Skin epidermis (tissue), 12 donors: ENCODE data around the gene CCDC188.
"Not testable (repeated sequence)": the region's sequence is repeated elsewhere in the genome, so short reads cannot be mapped to it uniquely, and the experiment has no call there.

Experiments used
- H3K27ac ChIP-seq, 21 experiments: fragments of 200-600 bp; sonication (generic) in 11 of 21; one replicate each; pipeline ENCODE4 v1.5.0; 2020; ENCODE audit warnings: mild to moderate bottlenecking in 3 of 21, inconsistent platforms in 2 of 21, moderate library complexity in 2 of 21
- H3K4me3 ChIP-seq, 7 experiments: fragments of 200-600 bp; sonication (generic) in 2 of 7; one replicate each; pipeline ENCODE4 v1.5.0; 2020; ENCODE audit warnings: inconsistent platforms in 2 of 7, mild to moderate bottlenecking in 2 of 7, moderate library complexity in 1 of 7

CCDC188 gene

DNA sequence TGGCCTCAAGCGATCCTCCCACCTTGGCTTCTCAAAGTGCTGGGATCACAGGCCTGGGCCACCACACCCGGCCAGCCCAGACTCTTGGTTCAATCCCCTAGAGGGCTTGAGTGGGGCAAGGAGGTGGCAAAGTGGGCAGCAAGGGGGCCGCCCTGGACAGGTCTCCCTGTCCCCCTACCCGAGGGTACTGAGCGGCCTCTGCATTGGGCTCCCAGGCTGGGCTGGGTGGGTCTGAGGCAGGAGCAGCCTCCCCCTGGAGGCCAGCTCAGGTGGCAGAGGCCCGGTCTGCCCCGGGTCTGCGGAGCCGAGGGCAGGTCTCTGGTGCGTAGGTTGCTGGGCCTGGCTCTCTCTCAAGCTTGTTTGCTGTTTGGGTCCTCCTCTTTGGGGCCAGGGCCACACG lies 22.4 kb upstream of the CCDC188 start:
- Histone ChIP-seq H3K27ac (no peak overlapping the region), H3K4me3 (no peak overlapping the region)

DNA sequence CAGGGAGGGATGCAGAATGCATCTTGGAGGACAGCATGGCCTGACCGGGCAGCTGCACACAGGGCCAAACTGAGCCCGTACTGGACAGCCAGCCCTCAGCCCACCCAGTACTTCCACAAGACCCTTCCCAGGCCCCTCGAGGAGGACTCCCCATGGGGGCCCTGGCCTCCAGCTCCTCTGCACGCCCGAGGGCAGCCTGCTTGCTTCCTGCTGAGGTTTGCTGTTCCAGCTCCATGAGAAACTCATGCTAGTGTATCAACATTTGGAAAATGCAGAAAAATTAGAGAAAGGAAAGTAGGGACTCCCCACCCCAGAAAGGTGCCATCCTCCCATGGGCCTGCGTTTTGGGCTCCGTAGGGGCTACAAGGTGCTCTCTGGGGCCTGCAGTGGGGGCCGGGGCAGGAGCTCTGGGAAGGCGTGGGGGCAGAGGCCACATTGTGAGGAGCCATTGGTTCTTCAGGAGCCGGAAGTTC lies 21.3 kb upstream of the CCDC188 start:
- Histone ChIP-seq H3K27ac (no peak overlapping the region), H3K4me3 (no peak overlapping the region)

DNA sequence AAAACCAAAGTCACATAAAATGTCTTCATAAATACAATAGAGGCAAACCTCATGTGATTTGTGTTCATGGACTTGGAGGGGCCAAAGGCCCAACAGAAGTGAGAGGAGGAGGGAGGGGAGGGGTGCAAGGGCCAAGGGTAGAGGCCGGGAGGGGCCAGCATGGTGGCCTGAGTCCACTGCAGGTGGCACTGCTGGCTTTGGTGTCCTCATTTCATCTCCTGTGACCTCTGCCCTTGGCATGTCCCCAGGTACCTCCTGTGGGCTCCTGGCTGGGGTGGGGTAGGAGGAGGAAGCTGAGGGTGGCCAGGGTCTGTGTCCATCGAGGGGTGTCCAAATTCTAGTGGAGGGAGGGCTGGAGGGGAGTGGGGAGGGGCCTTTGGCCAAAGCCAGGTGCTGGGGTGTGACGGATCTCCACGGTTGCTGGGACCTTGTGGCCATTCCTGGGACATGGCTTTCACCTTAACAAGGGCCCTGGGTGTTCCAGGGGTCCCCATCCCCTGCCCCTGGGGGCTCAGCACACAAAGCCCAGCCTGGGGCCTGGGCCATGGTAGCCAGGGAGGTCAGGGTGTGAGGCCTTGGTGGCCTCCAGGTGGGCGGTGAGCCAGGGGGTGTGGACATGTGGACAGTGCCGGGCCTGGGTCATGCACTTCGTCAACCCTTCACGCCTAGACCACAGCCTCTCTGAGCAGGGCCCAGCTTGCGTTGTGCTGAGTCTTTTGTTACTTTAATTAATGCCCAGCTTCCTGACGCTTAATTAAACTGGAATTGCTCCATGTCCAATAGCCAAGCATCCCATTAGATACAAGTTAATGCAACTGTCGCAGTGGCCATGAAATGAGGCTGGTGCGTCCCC lies 20.7 kb upstream of the CCDC188 start:
- H3K4me3 ChIP-seq = no peak overlapping the region
- no peak overlapping the region for H3K27ac ChIP-seq

DNA sequence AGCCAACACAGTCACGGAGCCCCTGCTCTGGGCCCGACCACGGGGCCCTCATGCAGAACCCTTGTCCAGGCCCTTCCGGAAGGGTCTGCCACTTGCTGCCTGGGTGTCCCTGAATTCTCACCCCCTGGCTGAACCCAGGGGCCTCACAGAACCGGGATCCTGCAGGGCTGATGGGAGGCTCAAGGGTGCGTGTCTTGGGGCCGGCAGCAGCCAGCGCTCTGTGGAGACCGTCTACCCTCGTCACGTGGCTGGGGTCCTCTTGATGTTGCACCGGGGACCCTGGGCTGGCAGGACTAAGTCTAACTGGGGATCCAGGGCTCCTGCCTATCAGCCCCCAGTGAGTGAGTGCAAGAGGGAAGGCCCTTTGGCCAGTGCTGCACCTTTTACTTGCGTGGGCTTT lies 19.3 kb upstream of the CCDC188 start:
- no peak overlapping the region for H3K27ac ChIP-seq
- no peak overlapping the region for H3K4me3 ChIP-seq

DNA sequence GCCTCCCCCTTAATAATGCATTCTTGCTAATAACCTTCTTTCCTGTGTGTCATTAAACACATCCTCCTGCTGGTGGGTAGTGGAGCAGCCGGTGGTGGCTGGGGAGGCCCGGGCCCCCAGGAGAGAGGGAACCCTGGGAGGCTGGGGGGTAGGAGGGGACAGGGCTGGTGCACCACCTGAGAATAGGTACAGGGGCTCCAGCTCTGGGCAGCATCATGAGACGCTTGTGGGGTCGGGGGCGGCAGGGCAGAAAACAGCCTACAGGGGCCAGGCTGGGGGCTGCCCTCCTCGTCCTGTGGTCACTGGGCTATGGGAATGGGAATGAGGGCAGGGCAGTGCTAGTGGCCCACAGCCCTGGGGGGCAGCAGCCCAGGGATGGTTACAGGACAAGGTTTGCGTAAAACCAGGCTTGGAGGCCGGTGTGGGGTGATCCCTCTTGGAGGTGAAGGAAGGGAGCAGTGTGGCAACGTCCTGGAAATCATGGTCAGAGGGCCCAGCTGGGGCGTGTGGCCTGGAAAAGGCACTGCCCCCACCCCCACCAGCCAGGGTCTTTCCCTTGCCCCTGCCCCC lies 18.5 kb upstream of the CCDC188 start:
- Histone ChIP-seq H3K4me3 (no peak overlapping the region), H3K27ac (no peak overlapping the region)

DNA sequence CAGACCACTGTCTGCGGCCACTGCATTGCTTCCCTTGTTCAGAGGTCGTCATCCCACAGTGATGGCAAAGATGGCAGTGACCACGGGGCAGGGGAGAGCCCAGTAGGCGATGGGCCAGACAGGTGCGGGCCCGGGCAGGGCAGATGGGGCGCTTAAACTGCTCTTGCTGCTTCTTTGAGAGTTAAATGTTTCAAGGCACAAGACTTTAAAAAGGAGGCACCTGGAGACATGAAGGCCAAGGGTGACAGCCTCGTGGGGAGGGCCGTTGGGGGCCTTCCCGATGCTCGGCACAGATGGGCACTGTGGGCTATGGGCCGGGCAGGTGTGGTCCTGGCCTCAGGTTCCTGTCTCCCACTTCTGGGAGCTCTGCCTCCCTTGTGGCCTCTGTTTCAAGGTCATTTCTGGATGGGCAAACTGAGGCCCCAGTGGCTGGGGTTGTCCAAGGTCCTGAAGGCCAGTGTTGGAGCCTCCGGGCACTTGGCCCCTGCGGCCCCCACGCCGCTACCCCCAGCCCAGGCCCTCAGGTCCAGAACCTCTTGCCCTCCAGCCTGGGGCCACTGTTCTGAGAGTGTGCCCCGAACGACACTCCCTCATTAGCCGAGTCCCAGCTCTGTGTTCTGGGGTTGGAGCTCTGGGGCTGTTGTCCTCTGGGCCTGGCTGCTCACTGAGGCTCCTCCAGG lies 16.9 kb upstream of the CCDC188 start:
- no peak overlapping the region for H3K4me3 ChIP-seq

DNA sequence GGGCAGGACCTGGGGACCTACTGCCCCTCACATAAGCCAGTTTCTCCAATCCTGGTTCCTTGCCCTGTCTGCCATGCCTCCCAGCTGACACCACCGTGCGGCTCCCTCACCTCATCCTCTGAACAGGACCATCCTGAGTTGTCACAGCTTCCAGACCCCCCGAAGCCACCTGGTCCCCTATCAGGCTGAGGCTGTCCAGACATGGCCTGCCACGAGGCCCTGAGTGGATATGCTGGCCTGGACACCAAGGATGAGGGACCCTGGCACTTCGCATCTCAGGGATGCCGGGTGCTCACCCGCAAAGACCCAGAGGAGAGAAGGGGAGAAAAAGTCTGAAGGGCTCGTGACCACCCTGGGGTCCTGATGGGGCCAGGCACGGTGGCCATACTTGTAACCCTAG lies 15.8 kb upstream of the CCDC188 start:
- H3K27ac ChIP-seq = no peak overlapping the region

More for the DNA sequence above, 16.9 kb upstream of the CCDC188 start:
- no peak overlapping the region for H3K27ac ChIP-seq

DNA sequence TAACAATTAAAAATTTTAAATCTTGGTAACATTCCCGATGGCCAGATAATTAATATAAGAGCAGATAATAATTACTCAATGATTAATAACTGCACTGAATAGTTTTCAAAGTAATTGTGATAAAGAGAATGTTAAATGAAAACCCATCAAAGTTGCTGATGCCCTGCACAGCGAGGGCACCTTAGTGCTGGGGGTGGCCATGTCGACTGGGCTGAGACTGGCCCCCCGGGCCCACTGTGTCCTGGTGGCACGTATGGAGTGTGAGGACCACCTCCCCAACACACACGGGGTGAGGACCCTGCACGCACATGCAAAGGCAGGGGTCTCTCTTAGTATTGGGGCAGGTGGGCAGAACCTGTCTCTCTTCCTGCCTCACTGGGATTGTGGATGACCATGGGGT lies 15.1 kb upstream of the CCDC188 start:
- no peak overlapping the region for H3K4me3 ChIP-seq

More for the DNA sequence above, 15.8 kb upstream of the CCDC188 start:
- H3K4me3 ChIP-seq = no peak overlapping the region

DNA sequence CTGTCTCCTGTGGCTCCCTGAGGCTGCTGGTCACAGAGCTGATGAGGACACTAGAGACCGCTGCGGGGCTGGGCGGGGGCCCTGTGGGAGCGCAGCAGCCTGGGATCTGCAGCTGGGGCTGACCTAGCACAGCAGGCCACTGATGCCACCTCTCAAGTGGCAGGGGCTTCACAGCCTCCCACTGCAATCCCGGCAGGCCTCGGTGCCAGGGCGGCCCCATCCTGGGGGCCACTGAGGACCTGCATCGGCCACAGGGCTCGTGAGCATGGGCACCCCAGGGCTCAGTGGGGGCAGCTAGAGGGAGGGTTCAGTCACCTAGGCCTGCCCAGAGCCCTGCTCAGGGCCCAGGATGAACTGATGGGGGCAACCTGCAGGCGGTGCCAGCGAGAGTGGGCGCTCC lies 14.6 kb upstream of the CCDC188 start:
- Histone ChIP-seq H3K27ac (no peak overlapping the region), H3K4me3 (no peak overlapping the region)

More for the DNA sequence above, 15.1 kb upstream of the CCDC188 start:
- no peak overlapping the region for H3K27ac ChIP-seq

DNA sequence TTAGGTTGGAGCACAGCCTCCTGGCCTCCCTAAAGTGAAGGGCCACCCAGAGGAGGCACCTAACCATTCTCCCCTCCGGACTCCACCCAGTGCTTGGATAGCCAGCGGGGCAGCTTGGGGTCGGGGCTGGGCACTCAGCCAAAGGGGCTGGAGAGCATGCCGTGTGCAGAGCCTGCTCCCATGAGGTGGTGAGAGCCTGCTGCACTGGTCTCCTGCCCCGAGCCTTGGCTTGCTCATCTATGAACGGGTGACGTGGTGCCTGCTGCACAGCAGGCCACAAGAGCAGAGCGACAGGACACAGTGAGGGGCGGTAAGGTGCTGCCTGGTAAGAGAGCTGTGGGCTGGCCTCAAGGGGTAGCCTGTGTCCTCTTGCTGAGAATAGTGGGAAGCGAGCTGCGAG lies 14.0 kb upstream of the CCDC188 start:
- Histone ChIP-seq H3K4me3 (no peak overlapping the region), H3K27ac (no peak overlapping the region)

DNA sequence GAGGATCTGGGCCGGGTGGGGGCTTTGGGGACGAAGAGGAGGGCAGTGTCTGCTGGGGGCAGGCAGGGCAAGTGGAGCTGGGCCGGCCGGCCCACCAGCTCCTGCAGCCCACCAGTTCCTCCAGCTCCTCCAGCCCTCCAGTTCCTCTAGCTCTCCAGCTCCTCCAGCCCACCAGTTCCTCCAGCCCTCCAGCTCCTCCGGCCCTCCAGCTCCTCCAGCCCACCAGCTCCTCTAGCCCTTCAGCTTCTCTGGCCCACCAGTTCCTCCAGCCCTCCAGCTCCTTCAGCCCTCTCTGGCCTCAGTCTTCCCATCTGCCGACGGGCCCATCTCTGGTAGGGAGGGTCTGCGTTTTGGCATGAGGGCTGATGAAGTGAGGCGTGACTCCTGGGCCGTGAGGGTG lies 9.2 kb upstream of the CCDC188 start:
- Histone ChIP-seq H3K4me3 (no peak overlapping the region), H3K27ac (no peak overlapping the region)

DNA sequence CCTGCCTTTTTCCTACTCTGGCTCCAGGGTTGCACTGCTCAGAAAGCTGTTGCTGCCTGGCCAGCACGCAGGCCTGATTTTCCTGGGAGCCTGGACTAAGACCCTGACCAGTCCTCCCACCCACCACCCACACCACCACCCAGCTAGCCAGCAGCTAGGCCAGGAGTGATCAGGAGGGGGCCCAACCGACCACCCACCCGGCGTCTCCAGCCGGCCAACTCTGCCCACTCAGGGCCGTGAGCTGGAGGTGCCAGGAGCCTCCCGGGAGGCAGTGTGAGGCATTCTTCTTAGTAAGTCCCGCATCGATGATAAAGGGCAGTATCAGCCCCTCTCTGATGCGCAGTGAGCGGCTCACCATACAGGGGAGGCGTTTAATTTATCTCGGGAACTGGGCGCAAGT lies 8.7 kb upstream of the CCDC188 start:
- H3K27ac ChIP-seq, H3K4me3 ChIP-seq: not testable (repeated sequence)

DNA sequence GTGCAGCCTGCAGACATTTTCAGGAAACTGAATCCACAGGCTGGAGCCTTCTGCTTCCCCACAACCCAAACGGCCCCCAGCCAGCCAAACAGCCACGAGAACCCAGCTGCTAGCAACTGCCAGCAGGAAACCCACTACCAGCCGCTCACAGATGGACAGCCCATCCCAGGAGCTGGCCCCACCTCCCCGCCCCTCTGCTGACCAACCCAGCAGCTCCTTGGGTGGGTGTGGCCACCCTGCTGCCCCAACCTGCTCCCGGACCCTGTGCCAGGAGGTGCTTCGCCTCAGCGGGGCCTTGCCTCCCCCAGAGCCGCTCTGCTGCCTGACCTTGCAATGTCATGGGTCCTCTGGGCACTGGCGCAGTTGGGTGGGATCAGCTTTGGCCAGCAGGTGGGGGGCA lies 8.2 kb upstream of the CCDC188 start:
- no peak overlapping the region for H3K4me3 ChIP-seq
- H3K27ac ChIP-seq = no peak overlapping the region

DNA sequence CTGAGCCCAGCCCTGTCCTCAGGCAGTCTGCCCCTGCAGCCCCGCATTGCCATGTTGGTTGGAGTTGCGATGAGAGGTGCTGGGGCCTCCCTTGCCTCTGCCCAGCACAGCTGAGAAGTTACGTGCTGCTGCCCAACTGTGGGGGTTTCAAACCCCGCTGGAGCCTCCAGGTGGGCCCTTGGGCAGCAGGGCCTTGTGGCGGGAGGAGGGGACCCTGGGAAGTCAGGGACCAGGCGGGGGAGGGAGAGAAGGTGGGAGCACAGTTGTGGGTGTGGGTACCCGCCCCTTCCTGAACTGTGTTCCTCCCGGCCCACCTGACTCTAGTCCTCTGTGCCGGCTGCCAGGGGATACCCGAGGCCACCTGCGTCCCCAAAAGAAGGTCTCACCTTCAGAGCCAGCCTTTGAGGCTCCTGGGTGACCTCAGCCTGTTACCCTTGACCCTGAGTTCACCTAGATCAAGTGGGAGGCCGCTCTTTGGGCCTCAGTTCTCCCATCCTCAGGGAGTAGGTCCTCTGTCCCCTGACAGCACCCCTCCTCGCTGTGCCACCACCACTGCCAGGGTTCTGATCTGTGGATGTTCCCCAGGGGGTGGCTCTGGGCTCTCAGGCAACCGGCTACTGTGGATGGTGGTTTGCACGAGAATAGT lies 7.7 kb upstream of the CCDC188 start:
- Histone ChIP-seq H3K4me3 (no peak overlapping the region), H3K27ac (no peak overlapping the region)

DNA sequence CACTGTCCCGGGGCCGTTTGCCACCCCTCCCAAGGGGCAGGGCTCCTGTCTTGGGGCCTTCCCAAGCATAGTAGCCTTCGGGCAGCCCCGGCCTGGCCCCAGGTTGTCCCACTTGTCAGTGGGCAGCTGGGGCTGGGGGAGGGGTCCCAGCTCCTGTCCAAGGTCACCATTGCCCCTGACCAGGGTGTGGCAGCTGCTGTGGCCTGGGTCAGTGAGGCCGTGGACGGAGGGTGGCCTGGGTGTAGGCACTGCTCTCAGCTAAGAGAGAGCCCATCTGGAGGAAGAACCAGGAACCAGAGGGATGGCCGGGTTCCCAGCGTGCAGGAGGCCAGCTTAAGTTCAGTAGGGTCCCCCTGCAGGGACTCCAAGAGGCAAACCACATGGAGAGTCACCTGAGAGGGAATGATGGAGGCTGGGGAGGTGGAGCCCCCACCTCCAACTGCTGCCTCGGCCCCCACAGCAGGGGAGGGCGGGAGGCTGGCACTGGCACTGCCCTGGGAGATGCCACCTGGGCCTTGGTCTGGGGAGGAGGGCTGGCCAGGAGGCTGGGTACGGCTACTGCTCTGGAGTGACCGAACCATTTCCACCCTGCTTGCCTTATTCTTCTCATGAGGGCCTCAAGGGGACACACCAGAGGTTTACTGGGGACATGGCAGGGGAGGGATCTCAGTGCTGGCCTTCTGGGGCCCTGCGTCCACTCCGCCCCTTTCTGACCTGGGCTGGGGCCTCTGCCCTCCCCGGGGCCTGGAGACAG lies 6.8 kb upstream of the CCDC188 start:
- no peak overlapping the region for H3K4me3 ChIP-seq
- no peak overlapping the region for H3K27ac ChIP-seq

DNA sequence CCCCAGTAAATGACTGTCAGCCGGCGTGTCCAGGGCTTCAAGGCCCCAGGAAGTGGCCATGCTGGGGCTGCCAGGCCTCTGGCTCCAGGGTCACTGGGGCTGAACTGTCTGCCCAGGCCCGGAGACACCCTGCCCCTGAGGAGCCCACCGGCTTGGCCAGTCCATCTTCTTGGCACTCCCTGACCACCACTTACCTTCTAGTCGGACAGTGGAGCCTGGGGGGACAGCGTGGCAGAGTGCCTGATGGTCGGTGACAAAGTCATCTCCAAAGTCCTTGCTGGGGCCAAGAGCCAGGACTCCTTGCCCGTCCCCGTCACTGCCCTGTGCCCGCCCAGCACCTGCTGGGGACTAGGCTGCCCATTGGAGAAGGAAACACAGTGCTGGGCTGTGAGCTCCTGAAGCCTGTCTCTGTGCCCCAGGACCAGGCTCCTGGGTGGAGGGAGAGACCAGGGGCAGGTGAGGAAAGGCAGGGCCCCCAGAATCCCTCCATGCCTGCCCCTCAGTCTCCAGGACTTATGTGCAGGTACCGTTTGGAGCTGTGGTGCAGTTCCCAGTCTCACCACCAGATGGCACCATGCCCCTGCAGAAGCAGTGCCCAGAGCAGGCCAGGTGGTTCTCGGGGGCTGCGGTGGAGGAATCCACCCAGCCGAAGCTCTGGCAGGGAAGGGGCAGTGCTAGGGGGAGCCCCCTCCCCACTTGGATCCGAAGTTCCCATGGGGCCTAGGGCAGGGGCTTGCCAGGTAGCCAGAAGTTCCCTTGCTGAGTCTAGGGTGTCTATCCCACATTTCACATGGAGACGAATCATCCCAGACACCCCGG lies 6.0 kb upstream of the CCDC188 start:
- Histone ChIP-seq H3K27ac (no peak overlapping the region), H3K4me3 (no peak overlapping the region)

DNA sequence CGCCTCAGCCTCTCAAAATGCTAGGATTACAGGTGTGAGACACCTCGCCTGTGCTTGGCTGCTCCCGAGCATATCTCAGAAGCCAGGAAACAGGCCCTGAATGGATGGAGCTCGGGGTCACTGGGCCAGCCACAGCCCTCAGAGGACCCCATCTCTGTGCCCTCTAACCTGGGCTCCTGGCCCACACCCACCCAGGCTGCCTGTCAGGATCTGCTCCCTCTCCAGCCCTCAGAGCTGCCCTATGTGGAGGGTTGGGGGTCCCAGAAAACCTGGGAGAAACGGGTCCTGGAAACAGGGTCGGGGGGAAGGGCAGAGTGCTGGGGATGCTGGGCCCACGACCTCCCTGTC lies 5.2 kb upstream of the CCDC188 start:
- H3K27ac ChIP-seq = no peak overlapping the region
- no peak overlapping the region for H3K4me3 ChIP-seq

DNA sequence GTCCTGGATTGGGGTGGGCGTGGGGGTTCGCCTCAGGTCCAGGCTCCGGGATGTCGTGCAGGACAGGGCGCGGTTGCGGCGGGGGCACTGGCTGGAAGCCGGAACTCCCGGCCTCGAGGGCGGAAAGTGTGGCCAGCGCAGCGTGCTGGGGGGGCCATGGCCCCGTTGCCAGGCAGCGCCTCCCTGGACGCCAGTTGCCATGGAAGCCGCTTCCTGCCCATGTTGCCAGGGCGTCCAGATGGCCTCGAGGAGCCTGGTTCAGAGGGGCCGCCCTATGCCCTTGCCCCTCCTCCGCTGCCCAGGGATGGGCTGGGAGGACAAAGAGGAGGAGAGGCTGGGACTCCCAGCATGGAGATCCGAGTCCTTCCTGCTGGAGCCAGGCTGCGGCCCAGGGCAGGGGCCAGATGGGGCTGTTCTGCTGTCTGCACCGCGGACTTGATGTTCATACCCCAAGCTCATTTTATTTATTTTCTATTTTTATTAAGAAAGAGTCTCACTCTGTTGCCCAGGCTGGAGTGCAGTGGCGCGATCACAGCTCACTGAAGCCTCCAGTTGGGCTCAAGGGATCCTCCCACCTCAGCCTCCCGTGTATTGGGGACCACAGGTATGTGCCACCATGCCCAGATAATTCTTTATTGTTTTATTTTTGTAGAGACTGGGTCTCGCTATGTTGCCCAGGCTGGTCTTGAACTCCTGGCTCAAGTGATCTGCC lies 4.6 kb upstream of the CCDC188 start:
- Histone ChIP-seq H3K27ac (no peak overlapping the region), H3K4me3 (peak overlapping the region in 3 of 7 experiments; percentile 11 to 22 (median 16))
